OCI-LY3 (cell line): ENCODE results near the gene MGST2.

ENCODE experiments used
- H2AFZ ChIP-seq: fragments of 200-600, 300-600 bp; shearing (Covaris generic); 2 replicates; pipeline ENCODE4 v1.6.0; 2014; ENCODE audit warnings: antibody characterized with exemption, low read depth, low read length
- H3K27ac ChIP-seq: fragments of 200-600, 300-600 bp; sonication (generic); 2 replicates; pipeline ENCODE4 v1.5.1; 2014; ENCODE audit warnings: mild to moderate bottlenecking, low read length, moderate library complexity, mixed read lengths
- H3K27me3 ChIP-seq: fragments of 200-600, 300-600 bp; sonication (generic); 2 replicates; pipeline ENCODE4 v1.6.1; 2014; ENCODE audit warnings: low read depth, low read length, mixed read lengths
- H3K36me3 ChIP-seq: fragments of 200-600, 300-600 bp; sonication (generic); replicated peaks from 2 replicates; pipeline ENCODE3; 2014; ENCODE audit warnings: low read depth, low read length, mixed read lengths
- H3K4me1 ChIP-seq: fragments of 300-600, 200-600 bp; sonication (generic); 2 replicates; pipeline ENCODE4 v1.6.1; 2014; ENCODE audit warnings: low read length, mixed read lengths
- H3K4me2 ChIP-seq: fragments of 200-600, 300-600 bp; sonication (generic); 2 replicates; pipeline ENCODE4 v1.6.1; 2014; ENCODE audit warnings: low read length, mixed read lengths
- H3K4me3 ChIP-seq: fragments of 300-600, 200-600 bp; sonication (generic); 2 replicates; pipeline ENCODE4 v1.5.1; 2014; ENCODE audit warnings: antibody characterized with exemption, mild to moderate bottlenecking, low read length, moderate library complexity
- H3K79me2 ChIP-seq: fragments of 300-600, 200-600 bp; shearing (Covaris generic); 2 replicates; pipeline ENCODE4 v1.6.1; 2014; ENCODE audit warnings: mild to moderate bottlenecking, low read length, mixed read lengths
- H3K9ac ChIP-seq: fragments of 300-600, 200-600 bp; shearing (Covaris generic); 2 replicates; pipeline ENCODE4 v1.6.0; 2014; ENCODE audit warnings: mild to moderate bottlenecking, low read length, moderate library complexity
- H3K9me3 ChIP-seq: fragments of 200-600, 300-600 bp; shearing (Covaris generic); 2 replicates; pipeline ENCODE4 v1.6.1; 2014; ENCODE audit warnings: low read length, mixed read lengths; ENCODE audit not compliant: insufficient read depth
- H4K20me1 ChIP-seq: fragments of 200-600, 300-600 bp; sonication (generic); 2 replicates; pipeline ENCODE4 v1.6.1; 2016; ENCODE audit warnings: low read length, mixed read lengths; ENCODE audit not compliant: insufficient read depth
- CTCF ChIP-seq: fragments of 200-600, 300-600 bp; sonication (generic); IDR thresholded peaks from 2 replicates; pipeline ENCODE4 v1.5.1; 2014; ENCODE audit warnings: antibody characterized with exemption, low read length, low read depth
- EZH2phosphoT487 ChIP-seq: fragments of 200-600 bp; shearing (Covaris generic); IDR thresholded peaks from 2 replicates; pipeline ENCODE4 v1.6.1; 2018; ENCODE audit warnings: antibody characterized with exemption, mixed run types, low read depth

Gene MGST2

GRCh38 chr4:139753686-139754085, 88.1 kb downstream of the MGST2 start:
- no peaks in the 10 kb centered on the region for H3K9me3 ChIP-seq
- no peaks in the 10 kb centered on the region for H3K79me2 ChIP-seq
- no peak overlapping the region for H2AFZ ChIP-seq
- no peak overlapping the region for H3K27ac ChIP-seq
- peaks cover 59% of the 10 kb centered on the region for H3K27me3 ChIP-seq
- no peaks in the 10 kb centered on the region for H3K36me3 ChIP-seq
- H3K9ac ChIP-seq = no peak overlapping the region
- H4K20me1 ChIP-seq = no peaks in the 10 kb centered on the region
- TF ChIP-seq EZH2phosphoT487 (no peak), CTCF (no peak)
- no peak overlapping the region for H3K4me2 ChIP-seq
- no peak overlapping the region for H3K4me3 ChIP-seq
- H3K4me1 ChIP-seq = no peaks in the 10 kb centered on the region
